MM.1S (cell line): ENCODE data around the gene GRIA4.

Experiments used
- DNase-seq: peaks from one replicate; pipeline ENCODE4 v3.0.0-alpha.2; 2015
- H2AFZ ChIP-seq: fragments of 300-600 bp; sonication (generic); 2 replicates; pipeline ENCODE4 v1.6.0; 2016; ENCODE audit warnings: antibody characterized with exemption, low read length
- H3F3A ChIP-seq: fragments of 300-600 bp; sonication (generic); 2 replicates; pipeline ENCODE4 v1.6.1; 2016; ENCODE audit warnings: mild to moderate bottlenecking, antibody characterized with exemption, low read length, moderate library complexity, mixed read lengths; ENCODE audit not compliant: insufficient read depth
- H3K27ac ChIP-seq: fragments of 300-600 bp; sonication (generic); 2 replicates; pipeline ENCODE4 v1.5.1; 2016; ENCODE audit warnings: mild to moderate bottlenecking, low read length
- H3K27me3 ChIP-seq: fragments of 300-600 bp; sonication (generic); replicated peaks from 2 replicates; pipeline ENCODE4 v1.6.0; 2016; ENCODE audit warnings: low read length; ENCODE audit not compliant: insufficient read depth
- H3K36me3 ChIP-seq: fragments of 300-600 bp; sonication (generic); replicated peaks from 2 replicates; pipeline ENCODE4 v1.6.1; 2016; ENCODE audit warnings: mild to moderate bottlenecking, low read length, mixed read lengths; ENCODE audit not compliant: insufficient read depth
- H3K4me1 ChIP-seq: fragments of 300-600 bp; sonication (generic); 2 replicates; pipeline ENCODE4 v1.6.1; 2016; ENCODE audit warnings: low read length, mixed read lengths
- H3K4me2 ChIP-seq: fragments of 300-600 bp; sonication (generic); 2 replicates; pipeline ENCODE4 v1.6.0; 2016; ENCODE audit warnings: low read depth, low read length
- H3K4me3 ChIP-seq: fragments of 300-600 bp; sonication (generic); 2 replicates; pipeline ENCODE4 v1.5.1; 2016; ENCODE audit warnings: low read length, mixed read lengths
- H3K79me2 ChIP-seq: fragments of 300-600 bp; sonication (generic); 2 replicates; pipeline ENCODE4 v1.6.1; 2016; ENCODE audit warnings: mixed run types, low read length, mixed read lengths
- H3K9ac ChIP-seq: fragments of 300-600 bp; sonication (generic); 2 replicates; pipeline ENCODE4 v1.6.1; 2016; ENCODE audit warnings: low read length, mixed read lengths
- H3K9me2 ChIP-seq: fragments of 300-600 bp; sonication (generic); replicated peaks from 2 replicates; pipeline ENCODE4 v1.6.1; 2016; ENCODE audit warnings: mild to moderate bottlenecking, low read length, mixed read lengths; ENCODE audit not compliant: insufficient read depth
- H3K9me3 ChIP-seq: fragments of 300-600 bp; sonication (generic); replicated peaks from 2 replicates; pipeline ENCODE4 v1.6.1; 2016; ENCODE audit warnings: mild to moderate bottlenecking, low read length, mixed read lengths; ENCODE audit not compliant: insufficient read depth
- H4K20me1 ChIP-seq: fragments of 300-600 bp; sonication (generic); 2 replicates; pipeline ENCODE4 v1.6.1; 2016; ENCODE audit warnings: mild to moderate bottlenecking, low read length, moderate library complexity, mixed read lengths; ENCODE audit not compliant: insufficient read depth
- EZH2 ChIP-seq: fragments of 300-600 bp; sonication (generic); optimal IDR thresholded peaks from 2 replicates; pipeline ENCODE3; 2017; ENCODE audit warnings: low read depth, mild to moderate bottlenecking, antibody characterized with exemption, low read length, mixed read lengths
- EZH2phosphoT487 ChIP-seq: fragments of 300-600 bp; sonication (generic); IDR thresholded peaks from 2 replicates; pipeline ENCODE4 v1.6.1; 2018; ENCODE audit warnings: antibody characterized with exemption, low read length
- TF ChIP-seq, protein P1 (sequence below): fragments of 300-600 bp; sonication (generic); IDR thresholded peaks from 2 replicates; pipeline ENCODE4 v1.5.1; 2016; ENCODE audit warnings: antibody characterized with exemption, low read length, mixed read lengths

The GRIA4 gene

DNA sequence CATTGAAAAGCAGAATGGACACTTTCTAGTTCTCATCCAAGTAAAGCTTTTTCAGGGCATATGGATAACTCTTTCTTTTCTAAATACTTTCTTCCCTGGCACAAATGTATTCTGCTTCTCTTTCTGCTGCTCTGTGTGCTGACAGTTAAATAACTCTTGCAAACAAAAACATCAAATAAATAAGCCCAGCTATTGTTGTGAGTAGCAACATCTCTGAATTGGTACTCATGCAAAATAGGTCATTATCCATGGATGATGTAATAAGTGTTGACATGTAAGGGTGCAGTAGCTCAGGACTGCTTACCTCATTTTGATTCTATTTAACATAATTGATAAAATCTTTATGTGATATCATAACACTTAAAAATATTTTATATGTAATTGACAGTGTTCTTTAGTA is 247.9 kb downstream of the GRIA4 start:
- TF ChIP-seq, protein P1, sequence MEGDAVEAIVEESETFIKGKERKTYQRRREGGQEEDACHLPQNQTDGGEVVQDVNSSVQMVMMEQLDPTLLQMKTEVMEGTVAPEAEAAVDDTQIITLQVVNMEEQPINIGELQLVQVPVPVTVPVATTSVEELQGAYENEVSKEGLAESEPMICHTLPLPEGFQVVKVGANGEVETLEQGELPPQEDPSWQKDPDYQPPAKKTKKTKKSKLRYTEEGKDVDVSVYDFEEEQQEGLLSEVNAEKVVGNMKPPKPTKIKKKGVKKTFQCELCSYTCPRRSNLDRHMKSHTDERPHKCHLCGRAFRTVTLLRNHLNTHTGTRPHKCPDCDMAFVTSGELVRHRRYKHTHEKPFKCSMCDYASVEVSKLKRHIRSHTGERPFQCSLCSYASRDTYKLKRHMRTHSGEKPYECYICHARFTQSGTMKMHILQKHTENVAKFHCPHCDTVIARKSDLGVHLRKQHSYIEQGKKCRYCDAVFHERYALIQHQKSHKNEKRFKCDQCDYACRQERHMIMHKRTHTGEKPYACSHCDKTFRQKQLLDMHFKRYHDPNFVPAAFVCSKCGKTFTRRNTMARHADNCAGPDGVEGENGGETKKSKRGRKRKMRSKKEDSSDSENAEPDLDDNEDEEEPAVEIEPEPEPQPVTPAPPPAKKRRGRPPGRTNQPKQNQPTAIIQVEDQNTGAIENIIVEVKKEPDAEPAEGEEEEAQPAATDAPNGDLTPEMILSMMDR = no peak
- TF ChIP-seq EZH2 (no peak), EZH2phosphoT487 (no peak)
- no peaks in the 10 kb centered on the region for H3K79me2 ChIP-seq
- H3K27ac ChIP-seq = no peak overlapping the region
- no peak overlapping the region for H3K4me3 ChIP-seq
- H3K4me2 ChIP-seq = no peak overlapping the region
- H3K4me1 ChIP-seq = no peaks in the 10 kb centered on the region
- no peaks in the 10 kb centered on the region for H3F3A ChIP-seq
- H2AFZ ChIP-seq = no peak overlapping the region
- H3K36me3 ChIP-seq = no peaks in the 10 kb centered on the region
- no peak for DNase-seq
- H3K9me2 ChIP-seq = no peaks in the 10 kb centered on the region
- H3K9me3 ChIP-seq = no peaks in the 10 kb centered on the region
- no peaks in the 10 kb centered on the region for H4K20me1 ChIP-seq
- H3K27me3 ChIP-seq = no peaks in the 10 kb centered on the region
- no peak overlapping the region for H3K9ac ChIP-seq

DNA sequence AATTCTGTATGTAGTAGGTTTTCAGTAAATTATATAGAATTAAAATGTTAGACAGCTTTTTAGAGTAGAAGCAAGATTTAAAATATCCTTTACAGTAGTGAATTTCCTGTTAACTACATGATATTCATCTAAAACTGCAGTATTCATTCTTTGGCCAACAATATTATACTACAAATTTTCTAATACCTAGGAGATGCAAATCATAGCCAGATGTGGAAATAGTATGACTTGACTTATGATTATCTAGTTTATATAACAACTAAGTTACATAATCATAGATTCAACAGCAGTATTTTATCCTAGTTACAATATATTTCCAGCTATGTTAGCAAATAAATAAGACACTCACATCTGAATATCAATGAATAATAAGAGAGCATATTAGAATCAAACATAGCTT is 249.0 kb downstream of the GRIA4 start:
- DNase-seq = no peak
- H3K79me2 ChIP-seq = no peaks in the 10 kb centered on the region
- H3K4me2 ChIP-seq = no peak overlapping the region
- H3K4me1 ChIP-seq = no peaks in the 10 kb centered on the region
- H3K9me3 ChIP-seq = no peaks in the 10 kb centered on the region
- no peaks in the 10 kb centered on the region for H3K9me2 ChIP-seq
- TF ChIP-seq EZH2 = no peak
- TF ChIP-seq, protein P1 = no peak
- TF ChIP-seq EZH2phosphoT487 = no peak
- H3K36me3 ChIP-seq = no peaks in the 10 kb centered on the region
- H3K9ac ChIP-seq = no peak overlapping the region
- no peak overlapping the region for H2AFZ ChIP-seq
- H3F3A ChIP-seq = no peaks in the 10 kb centered on the region
- no peaks in the 10 kb centered on the region for H3K27me3 ChIP-seq
- H3K4me3 ChIP-seq = no peak overlapping the region
- H3K27ac ChIP-seq = no peak overlapping the region
- no peaks in the 10 kb centered on the region for H4K20me1 ChIP-seq

DNA sequence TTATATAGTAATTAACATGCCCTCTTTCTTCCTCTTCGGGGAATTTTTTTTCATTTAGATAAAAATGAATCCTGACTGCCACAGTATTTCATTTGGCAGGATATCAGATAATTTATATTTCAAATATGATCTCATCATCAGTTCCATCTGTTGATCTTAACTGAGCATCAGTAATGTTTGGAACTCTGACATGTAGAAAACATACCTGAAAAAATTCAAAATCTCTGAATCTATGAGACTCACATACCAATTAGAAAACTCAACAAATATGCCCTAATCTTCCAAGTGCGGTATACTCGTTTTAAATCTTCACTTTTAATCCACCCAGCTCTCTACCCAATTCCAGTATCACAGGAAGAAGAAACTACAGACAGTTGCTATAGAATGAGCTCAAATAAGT is 250.2 kb downstream of the GRIA4 start:
- H3K4me3 ChIP-seq = no peak overlapping the region
- H3K27me3 ChIP-seq = no peaks in the 10 kb centered on the region
- TF ChIP-seq, protein P1 = no peak
- TF ChIP-seq EZH2phosphoT487 = no peak
- no peak for TF ChIP-seq EZH2
- no peaks in the 10 kb centered on the region for H3K36me3 ChIP-seq
- no peak overlapping the region for H3K27ac ChIP-seq
- no peaks in the 10 kb centered on the region for H3F3A ChIP-seq
- DNase-seq = no peak
- H3K9me3 ChIP-seq = no peaks in the 10 kb centered on the region
- H3K79me2 ChIP-seq = no peaks in the 10 kb centered on the region
- H3K9me2 ChIP-seq = no peaks in the 10 kb centered on the region
- H3K9ac ChIP-seq = no peak overlapping the region
- no peak overlapping the region for H2AFZ ChIP-seq
- H3K4me2 ChIP-seq = no peak overlapping the region
- no peaks in the 10 kb centered on the region for H4K20me1 ChIP-seq
- H3K4me1 ChIP-seq = no peaks in the 10 kb centered on the region
